Central memory CD8-positive, alpha-beta T cell (primary cell): ENCODE measurements around the gene RPL19.
A peak's percentile ranks its signal among the peaks of the same experiment; 100 is the strongest.

Experiments used
- ATAC-seq: fragments of 150-1000 bp; cut with Tn5 transposase; replicated peaks from 2 replicates; pipeline ENCODE4 v1.10.0; 2022; ENCODE audit warnings: mild to moderate bottlenecking, moderate FRiP score, moderate number of reproducible peaks; ENCODE audit not compliant: poor library complexity, severe bottlenecking; ENCODE audit errors: extremely low read depth
- DNase-seq, 2 donors: peaks; one replicate each; pipeline ENCODE4 v3.0.0; 2021; ENCODE audit warnings: low spot score in 2 of 2
- H3K27ac Mint-ChIP-seq: one replicate; pipeline ENCODE4 v1.8.0; 2022; ENCODE audit warnings: low read depth, mild to moderate bottlenecking, moderate library complexity, mixed read lengths
- H3K27me3 Mint-ChIP-seq: one replicate; pipeline ENCODE4 v1.8.0; 2022; ENCODE audit warnings: mixed read lengths
- H3K36me3 Mint-ChIP-seq: one replicate; pipeline ENCODE4 v1.8.0; 2022; ENCODE audit warnings: mild to moderate bottlenecking, moderate library complexity, mixed read lengths; ENCODE audit not compliant: insufficient read depth
- H3K4me1 Mint-ChIP-seq: one replicate; pipeline ENCODE4 v1.8.0; 2022; ENCODE audit warnings: mixed read lengths
- H3K4me3 Mint-ChIP-seq: one replicate; pipeline ENCODE4 v1.8.0; 2022; ENCODE audit warnings: mild to moderate bottlenecking, moderate library complexity, mixed read lengths
- H3K9me3 Mint-ChIP-seq: one replicate; pipeline ENCODE4 v1.8.0; 2022; ENCODE audit warnings: mixed read lengths

RPL19 gene

DNA sequence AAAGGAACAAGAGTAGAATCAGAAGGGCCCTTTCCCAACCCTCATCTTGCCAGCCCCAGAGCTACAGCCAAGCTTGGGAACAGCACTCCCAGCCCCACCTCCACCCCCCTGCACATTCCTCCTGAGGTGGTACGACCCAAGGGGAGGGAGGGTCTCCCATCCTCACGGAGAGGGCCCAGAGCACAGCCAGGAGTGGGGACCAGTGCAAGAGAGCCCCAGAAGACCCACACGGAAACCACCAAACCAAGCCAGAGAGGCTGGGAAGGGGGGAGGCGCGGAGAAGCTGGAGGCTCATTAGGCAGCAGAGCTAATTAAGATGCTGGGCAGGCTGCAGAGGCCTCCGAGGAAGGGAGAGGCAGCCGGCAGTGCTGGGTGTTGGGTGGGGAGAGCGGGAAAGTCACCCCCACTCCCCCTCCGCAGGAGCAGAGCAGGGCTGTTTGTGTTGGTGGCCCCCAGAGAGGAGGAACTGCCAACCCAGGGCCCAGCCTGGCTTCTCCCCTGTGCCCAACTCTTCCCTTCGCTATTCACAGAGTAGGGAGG is 5.0 kb upstream of the RPL19 start:
- peak overlapping the region; percentile 81 for H3K27ac Mint-ChIP-seq
- peaks cover 11% of the 10 kb centered on the region for H3K36me3 Mint-ChIP-seq
- H3K9me3 Mint-ChIP-seq = no peaks in the 10 kb centered on the region
- H3K4me1 Mint-ChIP-seq = peaks cover 30% of the 10 kb centered on the region
- no peak for ATAC-seq
- no peak for DNase-seq
- peak overlapping the region; percentile 95 for H3K4me3 Mint-ChIP-seq
- H3K27me3 Mint-ChIP-seq = no peaks in the 10 kb centered on the region

DNA sequence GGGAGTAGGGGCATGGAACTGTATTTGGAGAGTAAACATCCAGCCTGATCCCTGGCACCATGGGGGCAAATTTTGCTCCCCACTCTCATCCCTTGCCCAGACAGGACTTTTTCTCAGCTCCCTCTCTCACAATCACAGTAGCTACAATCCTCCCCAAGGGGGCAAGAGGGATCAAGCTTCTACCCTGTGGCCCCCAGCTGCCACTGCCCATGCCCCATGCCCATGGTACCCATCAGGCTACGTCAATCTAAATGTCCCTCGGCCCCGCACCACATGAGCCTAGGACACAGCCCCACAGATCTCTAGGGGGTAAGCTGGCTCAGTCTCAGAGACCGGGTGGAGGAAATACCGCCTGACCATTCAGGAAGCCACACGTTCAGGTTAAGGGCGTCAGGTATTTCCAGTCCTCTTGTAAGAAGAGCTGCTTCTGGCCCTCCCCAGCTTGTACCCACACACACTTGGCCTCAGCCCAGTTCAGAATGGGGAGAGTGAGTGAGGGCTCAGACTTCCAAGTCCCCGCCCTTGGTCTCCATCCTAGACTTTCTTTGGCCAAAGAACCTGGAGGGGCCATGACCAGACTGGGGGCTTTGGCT is 4.4 kb upstream of the RPL19 start:
- Mint-ChIP-seq H3K4me3 (peak overlapping the region; percentile 95), H3K27me3 (no peaks in the 10 kb centered on the region), H3K36me3 (peaks cover 13% of the 10 kb centered on the region), H3K27ac (peak overlapping the region; percentile 81), H3K4me1 (peaks cover 34% of the 10 kb centered on the region), H3K9me3 (no peaks in the 10 kb centered on the region)
- ATAC-seq (no peak), DNase-seq (no peak)

DNA sequence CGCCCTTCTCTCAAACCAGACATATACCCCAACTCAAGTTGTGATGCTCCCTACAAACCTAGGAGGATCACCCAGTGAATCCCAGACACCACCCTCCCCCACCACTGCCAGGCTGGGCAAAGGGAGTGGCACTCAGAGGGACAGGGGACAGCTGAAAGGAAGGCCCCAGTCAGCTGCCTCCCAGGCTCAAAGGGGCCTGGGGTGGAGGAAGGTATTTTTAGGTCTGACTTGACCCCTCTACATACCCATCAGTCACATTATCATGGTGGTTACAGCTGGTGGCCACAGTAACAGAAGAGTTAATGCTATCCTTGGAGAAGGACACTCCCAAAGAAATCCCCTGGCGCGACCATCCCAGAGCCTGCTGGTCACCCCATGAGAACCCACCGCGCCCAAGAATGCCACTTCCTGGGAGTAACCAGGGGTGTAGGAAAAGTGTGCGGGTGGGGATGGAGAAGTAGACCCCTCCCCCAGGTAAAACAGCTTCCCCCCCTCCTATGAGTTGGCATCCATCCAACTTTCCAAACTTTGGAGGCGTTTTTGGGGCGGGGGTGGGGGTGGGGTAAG is 3.8 kb upstream of the RPL19 start:
- H3K36me3 Mint-ChIP-seq = peaks cover 19% of the 10 kb centered on the region

DNA sequence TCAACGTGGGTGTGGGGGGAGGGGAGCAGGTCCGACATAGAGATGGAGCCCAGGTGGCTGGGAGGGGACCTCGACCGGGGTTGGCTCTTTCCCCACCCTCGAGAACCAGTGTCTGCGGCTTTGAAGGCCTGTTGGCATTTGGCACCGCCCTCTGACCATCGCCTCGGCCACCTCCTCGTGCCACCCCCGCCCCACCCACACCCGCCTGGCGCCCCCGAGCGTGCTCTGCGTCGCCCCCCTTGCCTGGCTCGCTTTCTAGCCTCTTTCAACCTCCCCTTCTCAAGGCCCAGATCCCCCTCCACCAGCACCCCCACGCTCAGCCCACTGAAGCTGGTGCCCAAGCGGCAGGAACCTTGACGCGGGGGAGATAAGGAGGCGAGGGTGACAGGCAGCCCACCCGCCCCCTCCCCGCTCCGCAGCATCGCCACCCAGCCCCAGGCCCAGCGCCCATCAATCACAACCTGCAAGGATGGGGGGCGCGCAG is 3.2 kb upstream of the RPL19 start:
- Mint-ChIP-seq H3K4me3 (peak overlapping the region; percentile 95), H3K9me3 (no peaks in the 10 kb centered on the region), H3K4me1 (peaks cover 45% of the 10 kb centered on the region), H3K36me3 (peaks cover 24% of the 10 kb centered on the region), H3K27me3 (no peaks in the 10 kb centered on the region), H3K27ac (no peak overlapping the region)
- no peak for DNase-seq
- ATAC-seq = no peak

More for the DNA sequence above, 3.8 kb upstream of the RPL19 start:
- ATAC-seq (no peak), DNase-seq (no peak)
- Mint-ChIP-seq H3K9me3 (no peaks in the 10 kb centered on the region), H3K27ac (peak overlapping the region; percentile 81), H3K4me3 (peak overlapping the region; percentile 95), H3K4me1 (peaks cover 40% of the 10 kb centered on the region), H3K27me3 (no peaks in the 10 kb centered on the region)

DNA sequence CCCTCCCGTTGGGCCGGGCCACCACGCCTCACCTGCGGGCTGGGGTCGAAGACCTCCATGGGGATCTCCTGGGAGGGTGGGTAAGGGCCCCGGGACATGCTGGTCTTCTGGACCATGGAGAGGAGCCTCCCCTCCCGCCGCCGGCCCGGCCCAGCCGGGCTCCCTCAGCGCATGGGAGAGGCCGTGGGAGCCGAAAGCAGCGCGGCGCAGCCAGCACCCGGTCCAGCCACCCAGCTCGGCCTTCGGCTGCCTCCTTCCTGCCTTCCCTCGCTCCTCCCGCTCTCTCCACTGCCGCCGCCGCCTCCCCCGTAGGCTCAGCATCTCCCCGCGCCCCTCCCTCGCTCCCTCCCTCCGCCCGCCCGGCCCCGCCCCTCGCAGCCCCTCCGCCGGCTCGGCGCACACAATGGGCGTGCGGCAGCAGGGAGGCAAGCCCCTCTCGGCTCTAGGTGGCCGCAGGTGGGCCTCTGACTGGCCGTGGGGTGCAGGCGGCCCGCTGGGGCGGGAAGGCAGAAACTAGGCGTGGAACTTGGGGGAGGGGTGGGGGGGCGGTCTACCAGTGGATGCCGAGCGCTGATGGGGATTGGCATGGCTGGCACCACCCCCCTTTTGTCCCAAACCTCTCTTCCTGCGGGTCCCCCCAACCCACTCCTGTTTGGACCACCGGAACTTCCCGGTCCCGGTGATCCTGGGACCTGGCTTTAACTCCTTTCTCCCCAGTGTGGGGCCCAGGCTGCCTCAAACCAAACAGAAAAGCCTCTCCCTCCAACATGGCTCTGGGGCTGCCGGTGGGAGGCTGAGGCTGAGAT is 2.5 kb upstream of the RPL19 start, which contains the start of gene CACNB1:
Gene CACNB1 (minus strand): TSS at position 290 of the 806 bp plus-strand sequence. CDS start 174 bp downstream, at position 116.
- Mint-ChIP-seq H3K27ac (peak within 1 kb of the TSS; percentile 81), H3K4me1 (peaks cover 45% of the 10 kb centered on the region)

DNA sequence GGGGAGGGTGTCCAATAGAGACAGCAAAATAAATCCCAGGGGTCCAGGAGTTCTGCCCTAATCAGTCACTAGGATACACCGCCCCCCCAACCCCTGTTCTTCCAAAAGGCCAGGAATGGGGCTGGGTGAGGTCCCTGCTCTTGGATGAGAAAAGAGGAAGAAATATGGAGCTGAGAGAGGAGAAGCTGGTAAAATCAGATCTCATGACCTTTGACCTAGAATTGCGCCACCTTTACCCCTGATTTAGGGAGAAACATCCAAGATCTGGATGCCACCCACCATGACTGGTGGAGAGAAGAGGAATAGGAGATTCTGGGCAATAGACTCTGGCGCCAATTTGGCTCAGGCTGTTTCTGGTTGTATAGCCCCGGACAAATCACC is 1.9 kb upstream of the RPL19 start:
- no peak overlapping the region for H3K27ac Mint-ChIP-seq
- ATAC-seq (no peak), DNase-seq (no peak)
- H3K27me3 Mint-ChIP-seq = no peaks in the 10 kb centered on the region
- peaks cover 48% of the 10 kb centered on the region for H3K4me1 Mint-ChIP-seq
- H3K36me3 Mint-ChIP-seq = peaks cover 36% of the 10 kb centered on the region
- H3K4me3 Mint-ChIP-seq = peak overlapping the region; percentile 95
- H3K9me3 Mint-ChIP-seq = no peaks in the 10 kb centered on the region

More for the DNA sequence above, 2.5 kb upstream of the RPL19 start, which contains the start of gene CACNB1:
- Mint-ChIP-seq H3K27me3 (no peaks in the 10 kb centered on the region), H3K4me3 (peak within 1 kb of the TSS; percentile 95), H3K9me3 (no peaks in the 10 kb centered on the region), H3K36me3 (peaks cover 30% of the 10 kb centered on the region)
- DNase-seq (no peak), ATAC-seq (no peak)

DNA sequence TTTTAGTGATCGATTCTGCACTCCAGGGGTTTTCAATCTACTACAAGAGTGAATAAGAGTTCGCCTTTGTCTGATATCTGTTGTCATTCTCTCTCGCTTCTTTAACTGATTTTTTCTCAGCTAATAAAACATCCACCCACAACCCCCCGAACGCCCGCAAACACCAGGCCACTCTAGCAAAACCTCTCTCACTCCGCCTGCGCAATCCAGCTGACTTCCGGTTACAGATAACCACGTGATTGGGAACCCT is 338 bp upstream of the RPL19 start:
- peaks cover 47% of the 10 kb centered on the region for H3K4me1 Mint-ChIP-seq
- ATAC-seq (peak; percentile 74), DNase-seq (peak; percentile 70 to 84)
- H3K4me3 Mint-ChIP-seq = peak overlapping the region; percentile 95
- H3K27ac Mint-ChIP-seq = peak overlapping the region; percentile 99
- no peaks in the 10 kb centered on the region for H3K9me3 Mint-ChIP-seq
- no peaks in the 10 kb centered on the region for H3K27me3 Mint-ChIP-seq
- peaks cover 50% of the 10 kb centered on the region for H3K36me3 Mint-ChIP-seq

DNA sequence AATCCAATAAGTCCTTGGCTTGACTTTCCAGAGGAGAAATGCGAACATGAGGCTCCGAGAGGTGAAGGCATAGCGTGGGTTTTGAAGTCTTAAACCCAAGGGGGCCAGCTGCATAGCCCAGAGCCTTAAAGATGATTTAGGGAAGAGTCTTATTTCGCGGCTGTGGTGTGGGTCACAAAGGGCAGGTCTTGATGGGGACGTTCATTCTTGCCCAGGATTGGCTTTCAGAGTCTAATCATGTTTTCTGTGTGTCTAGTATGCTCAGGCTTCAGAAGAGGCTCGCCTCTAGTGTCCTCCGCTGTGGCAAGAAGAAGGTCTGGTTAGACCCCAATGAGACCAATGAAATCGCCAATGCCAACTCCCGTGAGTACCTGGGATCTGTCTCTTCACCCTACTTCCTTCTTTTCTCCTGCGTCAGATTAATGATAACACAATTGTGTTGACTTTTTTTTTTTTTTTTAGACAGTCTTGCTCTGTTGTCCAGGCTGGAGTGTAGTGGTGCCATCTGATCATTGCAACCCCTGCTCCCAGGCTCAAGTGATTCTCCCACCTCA is 951 bp downstream of the RPL19 start:
- Mint-ChIP-seq H3K27ac (peak overlapping the region; percentile 99), H3K4me1 (peaks cover 40% of the 10 kb centered on the region), H3K4me3 (peak overlapping the region; percentile 95), H3K9me3 (no peaks in the 10 kb centered on the region), H3K36me3 (peaks cover 54% of the 10 kb centered on the region), H3K27me3 (no peaks in the 10 kb centered on the region)
- ATAC-seq (no peak), DNase-seq (no peak)

DNA sequence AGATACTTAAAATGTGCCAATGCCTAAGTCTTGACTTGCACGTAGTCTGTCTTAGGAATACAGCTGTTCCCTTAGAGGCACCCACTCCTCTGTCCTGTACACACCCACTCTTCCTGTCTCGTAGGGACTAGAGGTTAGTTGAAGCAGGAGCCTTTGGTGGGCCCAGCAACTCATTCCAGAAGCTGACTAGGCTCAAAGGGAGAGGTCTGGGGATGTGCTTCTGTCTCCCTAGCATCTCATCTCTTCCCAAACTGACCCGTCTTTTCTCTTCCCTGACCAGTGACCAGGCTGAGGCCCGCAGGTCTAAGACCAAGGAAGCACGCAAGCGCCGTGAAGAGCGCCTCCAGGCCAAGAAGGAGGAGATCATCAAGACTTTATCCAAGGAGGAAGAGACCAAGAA is 4.2 kb downstream of the RPL19 start:
- no peak for ATAC-seq
- Mint-ChIP-seq H3K4me1 (peaks cover 46% of the 10 kb centered on the region), H3K27me3 (no peaks in the 10 kb centered on the region), H3K36me3 (peaks cover 52% of the 10 kb centered on the region), H3K4me3 (no peak overlapping the region), H3K9me3 (no peaks in the 10 kb centered on the region), H3K27ac (no peak overlapping the region)
- DNase-seq = no peak

DNA sequence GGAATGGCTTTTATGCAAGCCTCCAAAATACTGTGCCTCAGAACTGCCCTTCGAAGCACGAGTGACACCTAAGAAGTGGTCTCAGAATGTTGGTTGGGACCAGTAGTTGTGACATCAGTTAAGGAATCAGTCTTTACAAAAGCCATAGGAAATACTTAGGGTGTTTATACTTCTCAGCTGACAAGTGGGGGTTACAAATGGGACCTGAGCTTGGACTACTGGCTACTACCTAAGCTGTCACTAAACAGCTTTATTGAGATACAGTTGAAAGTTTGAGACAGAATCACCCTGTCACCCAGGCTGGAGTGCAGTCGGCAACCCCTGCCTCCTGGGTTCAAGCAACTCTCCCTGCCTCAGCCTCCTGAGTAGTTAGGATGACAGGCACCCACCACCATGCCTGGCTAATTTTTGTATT is 5.0 kb downstream of the RPL19 start:
- Mint-ChIP-seq H3K27ac (no peak overlapping the region), H3K36me3 (peaks cover 47% of the 10 kb centered on the region), H3K9me3 (no peaks in the 10 kb centered on the region), H3K4me1 (peaks cover 44% of the 10 kb centered on the region), H3K4me3 (no peak overlapping the region), H3K27me3 (no peaks in the 10 kb centered on the region)
- DNase-seq (no peak), ATAC-seq (no peak)

DNA sequence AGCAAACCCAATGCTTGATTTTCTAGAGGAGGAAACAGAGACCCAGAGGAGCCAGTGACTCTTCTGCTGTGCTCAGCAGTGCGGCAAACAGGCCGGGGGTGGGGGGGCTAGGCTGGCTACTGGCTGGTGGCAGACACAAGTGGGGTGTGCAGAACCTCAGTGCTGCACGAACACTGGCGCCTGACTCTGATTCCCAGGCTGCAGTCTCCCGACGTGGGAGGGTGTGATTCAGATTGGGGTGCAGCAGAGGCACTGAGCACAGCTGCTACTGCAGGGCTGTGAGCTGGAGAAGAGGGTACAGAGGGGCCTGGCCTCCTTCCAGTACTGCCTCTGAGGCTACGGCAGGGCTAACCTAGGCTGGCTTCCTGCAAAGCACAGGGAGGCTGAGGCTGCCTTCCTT is 8.1 kb downstream of the RPL19 start:
- H3K4me1 Mint-ChIP-seq = peaks cover 25% of the 10 kb centered on the region
- DNase-seq = no peak
- H3K36me3 Mint-ChIP-seq = peaks cover 21% of the 10 kb centered on the region
- no peaks in the 10 kb centered on the region for H3K9me3 Mint-ChIP-seq
- H3K27ac Mint-ChIP-seq = no peak overlapping the region
- peaks cover 3% of the 10 kb centered on the region for H3K27me3 Mint-ChIP-seq
- no peak overlapping the region for H3K4me3 Mint-ChIP-seq
- no peak for ATAC-seq

DNA sequence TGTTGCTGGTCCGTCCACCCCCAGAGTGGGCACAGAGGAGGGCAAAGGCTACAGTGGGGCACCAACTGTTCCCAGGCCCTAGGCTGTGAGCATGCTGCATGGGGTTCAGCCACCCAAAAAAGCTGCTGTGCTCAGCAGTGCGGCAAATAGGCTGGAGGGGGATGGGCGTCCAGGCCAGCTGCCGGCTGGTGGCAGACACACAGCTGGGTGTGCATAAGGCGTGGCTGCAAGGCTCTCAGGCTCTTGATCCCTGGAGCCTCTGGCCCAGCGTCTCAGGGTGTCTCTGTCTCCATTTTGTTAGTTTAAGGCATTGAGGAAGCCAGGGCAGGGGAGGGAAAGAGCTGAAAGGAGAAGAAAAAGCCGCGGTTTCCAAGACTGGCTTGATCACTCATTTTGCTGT is 8.8 kb downstream of the RPL19 start:
- Mint-ChIP-seq H3K27me3 (peaks cover 8% of the 10 kb centered on the region), H3K27ac (peak overlapping the region; percentile 78), H3K4me3 (peak overlapping the region; percentile 64), H3K36me3 (peaks cover 14% of the 10 kb centered on the region), H3K9me3 (no peaks in the 10 kb centered on the region), H3K4me1 (peaks cover 25% of the 10 kb centered on the region)
- DNase-seq (no peak), ATAC-seq (peak; percentile 35)
